ENCODE measurements around the gene BABAM2.
A peak's percentile ranks its signal among the peaks of the same experiment; 100 is the strongest.
"Not testable (repeated sequence)": the region's sequence is repeated elsewhere in the genome, so short reads cannot be mapped to it uniquely, and the experiment has no call there.

BABAM2 gene

GRCh38 chr2:27954221-27954673 lies 63.7 kb downstream of the BABAM2 start:
- no peak for DNase-seq

DNA sequence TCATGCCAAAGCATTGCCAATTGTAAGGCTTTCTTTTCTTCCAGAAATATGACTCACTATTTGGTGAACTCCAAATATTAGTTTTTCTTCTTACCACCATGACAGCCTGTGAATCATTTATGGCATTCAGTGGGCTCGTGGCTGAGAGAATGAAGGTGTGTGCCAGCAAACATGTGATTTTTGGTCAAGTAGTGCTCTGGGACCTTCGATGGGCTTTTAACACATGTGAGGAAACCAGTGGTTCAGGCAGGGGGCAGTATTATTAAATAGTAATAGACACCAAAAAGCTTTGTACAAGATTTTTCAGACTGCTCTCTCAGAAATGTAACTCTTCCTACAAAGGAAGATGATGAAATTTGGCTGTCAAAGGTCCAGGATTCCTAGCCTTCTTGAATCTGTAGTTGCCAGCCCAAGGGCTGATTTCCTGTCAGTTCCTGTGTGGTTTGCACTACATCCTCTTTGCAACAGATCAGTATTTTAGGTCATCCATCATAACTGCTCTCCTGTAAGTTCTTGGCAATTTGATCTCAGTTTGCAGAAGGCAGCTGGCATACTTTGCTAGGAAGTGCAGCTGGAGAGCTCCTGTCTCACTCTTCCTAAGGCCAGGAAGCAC lies 64.3 kb downstream of the BABAM2 start:
- DNase-seq = peak; percentile 31

GRCh38 chr2:27955384-27956161 lies 65.0 kb downstream of the BABAM2 start:
- no peak for DNase-seq

GRCh38 chr2:27956888-27957287 lies 66.4 kb downstream of the BABAM2 start:
- no peak for DNase-seq

DNA sequence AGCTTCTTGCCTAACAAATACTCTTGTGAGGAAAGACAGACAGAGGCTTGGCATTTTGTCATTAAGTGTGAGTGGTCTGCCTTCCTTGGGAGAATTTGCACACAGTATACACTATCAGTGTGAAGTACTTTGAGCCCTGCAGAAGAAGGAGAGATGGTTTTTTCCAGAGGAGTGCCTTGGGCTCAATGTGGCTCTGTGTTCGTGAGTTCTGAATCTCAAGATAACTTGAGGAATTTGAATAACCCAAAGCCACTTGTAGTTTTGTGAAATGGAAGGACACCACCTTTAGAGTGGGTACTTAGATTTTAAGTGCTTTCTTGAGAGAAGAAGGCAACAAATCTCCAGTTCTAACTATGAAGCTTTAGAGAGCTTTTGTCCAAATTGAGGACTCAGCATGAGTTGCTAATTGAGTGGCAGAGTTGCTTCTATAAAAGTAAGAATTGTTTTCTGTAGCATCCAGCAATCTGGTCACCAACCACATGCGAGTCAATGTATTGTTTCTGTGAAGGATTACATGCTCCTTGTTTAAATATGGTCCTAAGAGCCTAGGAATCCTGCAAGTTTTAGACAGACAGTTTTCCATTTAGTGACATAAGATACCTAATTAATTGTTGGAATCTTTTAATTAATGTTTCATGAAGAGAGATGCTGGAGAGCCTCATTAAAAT lies 68.3 kb downstream of the BABAM2 start:
- no peak for DNase-seq

GRCh38 chr2:27959496-27959895 lies 69.0 kb downstream of the BABAM2 start:
- DNase-seq = no peak

DNA sequence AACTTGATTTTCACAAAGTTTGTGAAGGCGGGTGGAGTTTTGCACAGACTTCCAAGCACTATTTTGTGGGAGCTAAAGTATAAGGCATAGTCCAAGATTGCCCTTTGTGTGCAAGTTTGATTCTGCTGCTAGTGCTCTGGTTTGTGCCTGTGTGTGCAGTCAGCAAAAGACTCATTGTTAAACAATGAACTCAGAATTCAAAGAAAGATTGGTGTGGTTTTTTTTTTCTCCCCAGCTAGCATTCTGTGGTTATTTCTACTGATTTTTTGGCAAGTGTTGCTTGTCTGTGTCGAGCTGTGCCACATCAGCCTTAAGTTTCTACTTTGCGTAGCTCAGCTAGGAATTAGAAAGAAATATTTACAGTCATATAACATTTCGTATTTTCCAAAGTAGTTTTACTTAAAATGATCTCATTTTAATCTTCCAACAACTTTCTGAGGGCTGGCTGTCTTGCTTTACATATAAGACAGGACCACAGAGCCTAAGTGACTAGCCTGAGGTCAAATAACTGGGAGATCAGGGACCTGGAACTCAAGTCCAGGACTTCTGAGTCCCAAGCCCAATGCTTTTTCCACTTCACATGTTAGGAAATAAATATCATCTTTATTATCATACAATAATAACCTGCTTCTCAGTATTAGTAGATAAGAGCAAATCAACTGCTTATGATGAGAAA lies 69.8 kb downstream of the BABAM2 start:
- peak; percentile 36 for DNase-seq

GRCh38 chr2:27962006-27962405 lies 71.5 kb downstream of the BABAM2 start:
- DNase-seq = no peak

GRCh38 chr2:27963472-27963871 lies 72.9 kb downstream of the BABAM2 start:
- no peak for DNase-seq

GRCh38 chr2:27964067-27964466 lies 73.5 kb downstream of the BABAM2 start:
- no peak for DNase-seq

- peak; percentile 79 for DNase-seq
Observed at GRCh38 chr2:27965841-27966240, 75.3 kb downstream of the BABAM2 start.

- DNase-seq = no peak
Observed at GRCh38 chr2:27966466-27966865, 75.9 kb downstream of the BABAM2 start.

DNA sequence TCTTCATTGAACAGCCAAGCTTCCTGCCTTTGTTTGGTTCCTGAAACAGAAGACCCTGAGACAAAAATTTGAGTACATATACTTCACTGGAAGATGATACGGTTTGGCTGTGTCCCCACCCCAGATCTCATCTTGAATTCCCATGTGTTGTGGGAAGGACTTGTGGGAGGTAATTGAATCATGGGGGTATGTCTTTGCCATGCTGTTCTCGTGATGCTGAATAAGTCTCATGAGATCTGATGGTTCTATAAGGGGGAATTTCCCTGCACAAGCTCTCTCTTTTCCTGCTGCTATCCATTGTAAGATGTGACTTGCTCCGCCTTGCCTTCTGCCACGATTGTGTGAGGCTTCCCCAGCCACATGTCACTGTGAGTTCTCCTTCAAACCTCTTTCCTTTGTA lies 76.5 kb downstream of the BABAM2 start:
- DNase-seq = no peak

DNA sequence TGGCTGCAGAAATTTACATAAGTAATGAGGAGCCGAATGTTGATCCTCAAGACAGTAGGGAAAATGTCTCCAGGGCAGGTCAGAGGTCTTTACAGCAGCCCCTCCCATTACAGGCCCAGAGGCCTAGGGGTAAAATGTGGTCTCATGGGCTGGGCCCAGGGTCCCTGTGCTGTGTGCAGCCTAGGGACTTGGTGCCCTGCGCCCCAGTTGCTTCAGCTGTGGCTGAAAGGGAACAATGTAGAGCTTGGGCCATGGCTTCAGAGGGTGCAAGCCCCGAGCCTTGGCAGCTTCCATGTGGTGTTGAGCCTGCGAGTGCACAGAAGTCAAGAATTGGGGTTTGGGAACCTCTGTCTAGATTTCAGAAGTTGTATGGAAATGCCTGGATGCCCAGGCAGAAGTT lies 77.5 kb downstream of the BABAM2 start:
- not testable (repeated sequence) for DNase-seq

DNA sequence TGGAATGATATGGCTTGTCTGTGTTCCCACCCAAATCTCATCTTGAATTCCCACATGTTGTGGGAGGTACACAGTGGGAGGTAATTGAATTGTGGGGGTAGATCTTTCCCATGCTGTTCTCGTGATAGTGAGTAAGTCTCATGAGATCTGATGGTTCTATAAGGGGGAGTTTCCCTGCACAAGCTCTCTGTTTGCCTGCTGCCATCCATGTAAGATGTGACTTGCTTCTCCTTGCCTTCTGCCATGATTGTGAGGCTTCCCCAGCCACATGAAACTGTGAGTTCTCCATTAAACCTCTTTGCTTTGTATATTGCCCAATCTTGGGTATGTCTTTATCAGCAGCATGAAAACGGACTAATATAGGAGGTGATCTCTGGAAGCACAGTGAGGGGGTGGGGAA lies 78.4 kb downstream of the BABAM2 start:
- not testable (repeated sequence) for DNase-seq

GRCh38 chr2:27972311-27972710 lies 81.8 kb downstream of the BABAM2 start:
- DNase-seq = no peak

DNA sequence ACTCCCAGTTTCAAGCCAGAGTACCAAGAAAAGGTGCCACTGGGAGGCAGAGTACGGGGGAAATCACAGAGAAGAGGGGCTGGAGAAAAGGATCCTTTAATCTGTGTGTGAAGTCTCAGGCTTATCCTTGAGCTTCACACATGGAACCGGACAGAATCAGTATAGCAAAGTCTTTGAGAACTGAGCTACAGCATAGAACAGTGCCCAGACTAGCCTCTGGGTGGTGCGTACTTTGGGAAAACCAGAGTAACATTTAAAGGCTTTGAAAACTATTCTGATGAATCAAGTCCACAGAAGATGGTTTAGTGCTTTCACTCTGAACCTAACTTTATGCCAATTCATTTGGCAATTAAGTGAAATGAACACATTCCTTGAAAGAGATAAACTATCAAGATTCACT lies 83.1 kb downstream of the BABAM2 start:
- DNase-seq = no peak

- DNase-seq = no peak
Observed at GRCh38 chr2:27976308-27976707, 85.8 kb downstream of the BABAM2 start.

- no peak for DNase-seq
Observed at GRCh38 chr2:27977731-27978312, 87.3 kb downstream of the BABAM2 start.

GRCh38 chr2:27978761-27979160 lies 88.2 kb downstream of the BABAM2 start:
- DNase-seq = not testable (repeated sequence)

DNA sequence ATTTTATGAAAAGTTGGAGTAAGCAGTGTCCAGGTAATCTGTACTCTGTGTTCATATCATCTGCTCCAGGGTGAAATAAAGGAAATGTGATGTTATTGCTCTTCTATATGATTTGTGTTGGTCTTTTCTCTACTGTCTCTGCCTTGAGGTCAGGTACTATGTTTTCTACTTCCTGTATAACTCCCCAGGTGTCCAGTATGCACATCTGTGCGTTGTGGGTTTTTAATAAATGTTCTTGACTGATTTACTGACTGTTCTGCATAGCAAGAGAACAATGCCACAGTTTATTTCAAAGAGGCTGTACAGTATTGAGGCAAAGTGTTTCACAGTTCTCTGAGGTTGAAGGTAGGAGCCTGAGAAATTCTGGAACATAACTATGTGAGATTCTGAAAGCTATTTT lies 89.7 kb downstream of the BABAM2 start:
- no peak for DNase-seq

GRCh38 chr2:27984153-27984552 lies 93.6 kb downstream of the BABAM2 start:
- no peak for DNase-seq

GRCh38 chr2:27988306-27988705 lies 97.8 kb downstream of the BABAM2 start:
- DNase-seq = no peak
